HG03108 (cell line): Measurements from ENCODE around the gene SERTAD1.
"Not testable (repeated sequence)": the region's sequence is repeated elsewhere in the genome, so short reads cannot be mapped to it uniquely, and the experiment has no call there.

ENCODE experiments used
- ATAC-seq: cut with Tn5 transposase; IDR thresholded peaks from one replicate; pipeline ENCODE4 v1.9.1; 2021; ENCODE audit warnings: moderate library complexity; ENCODE audit not compliant: unreplicated experiment

Gene SERTAD1

GRCh38 chr19:40453151-40453735 lies 27.5 kb upstream of the SERTAD1 start:
- ATAC-seq = no peak

- ATAC-seq = no peak
Observed at GRCh38 chr19:40452016-40452415, 26.2 kb upstream of the SERTAD1 start.

- no peak for ATAC-seq
Observed at GRCh38 chr19:40450664-40451063, 24.9 kb upstream of the SERTAD1 start.

GRCh38 chr19:40449506-40449905 lies 23.7 kb upstream of the SERTAD1 start:
- ATAC-seq = no peak

GRCh38 chr19:40446263-40446784 lies 20.5 kb upstream of the SERTAD1 start:
- ATAC-seq = no peak

- ATAC-seq = no peak
Observed at GRCh38 chr19:40445780-40446262, 20.0 kb upstream of the SERTAD1 start.

- ATAC-seq = no peak
Observed at GRCh38 chr19:40444825-40445312, 19.1 kb upstream of the SERTAD1 start.

GRCh38 chr19:40444000-40444824 lies 18.4 kb upstream of the SERTAD1 start, which contains the start of gene SERTAD3:
Gene SERTAD3, minus strand, starts transcription at chr19:40444335. Its CDS starts 2,255 bp downstream, at chr19:40442080.
- ATAC-seq = peak; percentile 57

- ATAC-seq = peak; percentile 72
Observed at GRCh38 chr19:40443131-40443999, 17.6 kb upstream of the SERTAD1 start.

GRCh38 chr19:40442328-40443130 lies 16.7 kb upstream of the SERTAD1 start:
- no peak for ATAC-seq

- no peak for ATAC-seq
Observed at GRCh38 chr19:40441719-40442253, 16.0 kb upstream of the SERTAD1 start.

GRCh38 chr19:40438284-40438683 lies 12.5 kb upstream of the SERTAD1 start:
- no peak for ATAC-seq

- peak; percentile 66 for ATAC-seq
Observed at GRCh38 chr19:40433391-40434216, 7.8 kb upstream of the SERTAD1 start.

- ATAC-seq = not testable (repeated sequence)
Observed at GRCh38 chr19:40432760-40433159, 7.0 kb upstream of the SERTAD1 start.

- ATAC-seq = no peak
Observed at GRCh38 chr19:40431698-40432097, 5.9 kb upstream of the SERTAD1 start.

GRCh38 chr19:40430242-40430641 lies 4.5 kb upstream of the SERTAD1 start:
- ATAC-seq = not testable (repeated sequence)

- not testable (repeated sequence) for ATAC-seq
Observed at GRCh38 chr19:40428197-40428596, 2.4 kb upstream of the SERTAD1 start.

GRCh38 chr19:40424637-40425449 lies 949 bp downstream of the SERTAD1 start:
- no peak for ATAC-seq
